Rectal smooth muscle tissue (tissue), 1 donor: ENCODE results near the gene PIAS1.
"Not testable (repeated sequence)": the region's sequence is repeated elsewhere in the genome, so short reads cannot be mapped to it uniquely, and the experiment has no call there.

Experiments
- H3K27ac ChIP-seq: one replicate; pipeline ENCODE4 v1.7.0; 2013; ENCODE audit warnings: low read depth, low read length, inconsistent platforms
- H3K27me3 ChIP-seq: one replicate; pipeline ENCODE4 v1.7.0; 2013; ENCODE audit warnings: low read length; ENCODE audit not compliant: control insufficient read depth, insufficient read depth
- H3K36me3 ChIP-seq: one replicate; pipeline ENCODE4 v1.7.0; 2013; ENCODE audit warnings: low read length; ENCODE audit not compliant: control insufficient read depth, insufficient read depth
- H3K4me1 ChIP-seq: one replicate; pipeline ENCODE4 v1.7.0; 2013; ENCODE audit warnings: low read length; ENCODE audit not compliant: control insufficient read depth, insufficient read depth
- H3K4me3 ChIP-seq: one replicate; pipeline ENCODE4 v1.7.0; 2013; ENCODE audit warnings: low read length
- H3K9ac ChIP-seq: one replicate; pipeline ENCODE4 v1.7.0; 2013; ENCODE audit warnings: low read length

Gene PIAS1

GRCh38 chr15:68211656-68212320 is 157.7 kb downstream of the PIAS1 start:
- Histone ChIP-seq H3K4me3 (no peak overlapping the region), H3K27ac (no peak overlapping the region), H3K9ac (no peak overlapping the region), H3K27me3 (no peaks in the 10 kb centered on the region), H3K4me1 (peaks cover 4% of the 10 kb centered on the region), H3K36me3 (no peaks in the 10 kb centered on the region)

GRCh38 chr15:68213491-68213845 is 159.4 kb downstream of the PIAS1 start:
- not testable (repeated sequence) for H3K36me3 ChIP-seq, H3K9ac ChIP-seq, H3K27ac ChIP-seq

GRCh38 chr15:68213991-68214837 is 160.1 kb downstream of the PIAS1 start:
- Histone ChIP-seq H3K27ac (no peak overlapping the region), H3K36me3 (no peaks in the 10 kb centered on the region), H3K27me3 (no peaks in the 10 kb centered on the region), H3K9ac (no peak overlapping the region), H3K4me1 (peaks cover 4% of the 10 kb centered on the region), H3K4me3 (no peak overlapping the region)

More at GRCh38 chr15:68213491-68213845, 159.4 kb downstream of the PIAS1 start:
- not testable (repeated sequence) for H3K4me1 ChIP-seq, H3K4me3 ChIP-seq, H3K27me3 ChIP-seq

GRCh38 chr15:68214838-68215254 is 160.7 kb downstream of the PIAS1 start:
- H3K27ac ChIP-seq = no peak overlapping the region
- H3K4me3 ChIP-seq = no peak overlapping the region
- H3K9ac ChIP-seq = no peak overlapping the region
- H3K4me1 ChIP-seq = peaks cover 4% of the 10 kb centered on the region
- no peaks in the 10 kb centered on the region for H3K36me3 ChIP-seq
- H3K27me3 ChIP-seq = no peaks in the 10 kb centered on the region

- Histone ChIP-seq H3K27me3 (no peaks in the 10 kb centered on the region), H3K4me3 (no peak overlapping the region), H3K9ac (no peak overlapping the region)
These were observed 163.2 kb downstream of the PIAS1 start for GRCh38 chr15:68217341-68217740.

GRCh38 chr15:68218331-68218730 is 164.2 kb downstream of the PIAS1 start:
- H3K27ac ChIP-seq = no peak overlapping the region
- H3K27me3 ChIP-seq = no peaks in the 10 kb centered on the region
- no peaks in the 10 kb centered on the region for H3K4me1 ChIP-seq
- H3K36me3 ChIP-seq = no peaks in the 10 kb centered on the region
- no peak overlapping the region for H3K4me3 ChIP-seq
- H3K9ac ChIP-seq = no peak overlapping the region

More at GRCh38 chr15:68217341-68217740, 163.2 kb downstream of the PIAS1 start:
- no peak overlapping the region for H3K27ac ChIP-seq
- no peaks in the 10 kb centered on the region for H3K36me3 ChIP-seq
- H3K4me1 ChIP-seq = no peaks in the 10 kb centered on the region

GRCh38 chr15:68218847-68219798 is 165.0 kb downstream of the PIAS1 start:
- H3K27ac ChIP-seq = no peak overlapping the region
- no peak overlapping the region for H3K9ac ChIP-seq
- no peaks in the 10 kb centered on the region for H3K36me3 ChIP-seq
- no peak overlapping the region for H3K4me3 ChIP-seq
- no peaks in the 10 kb centered on the region for H3K27me3 ChIP-seq
- no peaks in the 10 kb centered on the region for H3K4me1 ChIP-seq

GRCh38 chr15:68220489-68220888 is 166.4 kb downstream of the PIAS1 start:
- Histone ChIP-seq H3K4me1 (no peaks in the 10 kb centered on the region), H3K36me3 (no peaks in the 10 kb centered on the region), H3K27me3 (no peaks in the 10 kb centered on the region), H3K4me3 (no peak overlapping the region), H3K9ac (no peak overlapping the region), H3K27ac (no peak overlapping the region)

- Histone ChIP-seq H3K4me3 (no peak overlapping the region), H3K27me3 (no peaks in the 10 kb centered on the region), H3K4me1 (no peaks in the 10 kb centered on the region), H3K27ac (no peak overlapping the region), H3K9ac (no peak overlapping the region), H3K36me3 (no peaks in the 10 kb centered on the region)
These were observed 166.9 kb downstream of the PIAS1 start for GRCh38 chr15:68220967-68221366.

- H3K4me1 ChIP-seq, H3K27ac ChIP-seq, H3K36me3 ChIP-seq, H3K9ac ChIP-seq, H3K27me3 ChIP-seq, H3K4me3 ChIP-seq: not testable (repeated sequence)
These were observed 167.7 kb downstream of the PIAS1 start for GRCh38 chr15:68221530-68222431.

- not testable (repeated sequence) for H3K27ac ChIP-seq, H3K36me3 ChIP-seq, H3K4me1 ChIP-seq, H3K9ac ChIP-seq, H3K27me3 ChIP-seq, H3K4me3 ChIP-seq
These were observed 168.3 kb downstream of the PIAS1 start for GRCh38 chr15:68222432-68222743.
